ENCODE measurements around the gene CDC6.

DNA sequence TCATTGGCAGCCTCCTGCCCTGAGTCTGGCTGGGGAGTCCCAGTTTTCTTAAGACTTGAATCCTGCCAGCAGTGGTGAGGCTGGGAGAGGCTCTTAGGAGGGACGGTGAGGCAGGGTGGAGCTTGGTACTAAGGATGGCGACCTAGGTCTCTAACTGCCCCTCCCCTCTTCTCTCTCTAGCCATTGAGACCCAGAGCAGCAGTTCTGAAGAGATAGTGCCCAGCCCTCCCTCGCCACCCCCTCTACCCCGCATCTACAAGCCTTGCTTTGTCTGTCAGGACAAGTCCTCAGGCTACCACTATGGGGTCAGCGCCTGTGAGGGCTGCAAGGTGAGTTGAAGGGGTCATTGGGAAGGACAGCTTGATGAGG, 60.4 kb downstream of the CDC6 start:
- TF ChIP-seq, protein P1, sequence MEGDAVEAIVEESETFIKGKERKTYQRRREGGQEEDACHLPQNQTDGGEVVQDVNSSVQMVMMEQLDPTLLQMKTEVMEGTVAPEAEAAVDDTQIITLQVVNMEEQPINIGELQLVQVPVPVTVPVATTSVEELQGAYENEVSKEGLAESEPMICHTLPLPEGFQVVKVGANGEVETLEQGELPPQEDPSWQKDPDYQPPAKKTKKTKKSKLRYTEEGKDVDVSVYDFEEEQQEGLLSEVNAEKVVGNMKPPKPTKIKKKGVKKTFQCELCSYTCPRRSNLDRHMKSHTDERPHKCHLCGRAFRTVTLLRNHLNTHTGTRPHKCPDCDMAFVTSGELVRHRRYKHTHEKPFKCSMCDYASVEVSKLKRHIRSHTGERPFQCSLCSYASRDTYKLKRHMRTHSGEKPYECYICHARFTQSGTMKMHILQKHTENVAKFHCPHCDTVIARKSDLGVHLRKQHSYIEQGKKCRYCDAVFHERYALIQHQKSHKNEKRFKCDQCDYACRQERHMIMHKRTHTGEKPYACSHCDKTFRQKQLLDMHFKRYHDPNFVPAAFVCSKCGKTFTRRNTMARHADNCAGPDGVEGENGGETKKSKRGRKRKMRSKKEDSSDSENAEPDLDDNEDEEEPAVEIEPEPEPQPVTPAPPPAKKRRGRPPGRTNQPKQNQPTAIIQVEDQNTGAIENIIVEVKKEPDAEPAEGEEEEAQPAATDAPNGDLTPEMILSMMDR (IDR thresholded peaks at IDR 0.05; ENCODE audit: low read depth, low read length), result no peak
- no peak for TF ChIP-seq MYC (IDR thresholded peaks at IDR 0.05; ENCODE audit: low read depth, low read length)
- no peak for TF ChIP-seq POLR2A (IDR thresholded peaks at IDR 0.05; ENCODE audit: extremely low read depth, insufficient read length)

All from NB4 (cell line).